ENCODE data around the gene LTBP1. TPM values are rescaled to one million over a fixed set of nuclear protein-coding genes. Genes with fewer than 3 reads are reported as not detected.

Gene LTBP1
- total RNA-seq, 2 experiments from 2014 or later, result 0.06 TPM; not detected in 1

GRCh38 chr2:33392366-33392765 lies 445.6 kb downstream of the LTBP1 start:
- no peak overlapping the region for H3K4me3 Mint-ChIP-seq
- no peaks in the 10 kb centered on the region for H3K4me1 Mint-ChIP-seq (ENCODE audit: low read depth)
- no peaks in the 10 kb centered on the region for H3K9me3 Mint-ChIP-seq
- no peak overlapping the region for H3K4me3 ChIP-seq (ENCODE audit: low read length)
- no peak overlapping the region for H3K27ac Mint-ChIP-seq
- H3K9me3 ChIP-seq (ENCODE audit: control insufficient read depth in 1 of 2, insufficient read depth in 1 of 2, low read length in 2 of 2), result no peaks in the 10 kb centered on the region
- POLR2A ChIA-PET, result no interaction called here
- intact Hi-C loops (cut with DNase I, micrococcal nuclease), result no loop called here
- no peak for TF ChIP-seq CTCF (IDR thresholded peaks at IDR 0.05)
- CTCF ChIA-PET, result no interaction called here
- no peak overlapping the region for H3K27ac ChIP-seq (ENCODE audit: low read depth in 1 of 2, low read length in 2 of 2)
- ATAC-seq (ENCODE audit: poor library complexity) (no peak), DNase-seq (no peak)
- no peaks in the 10 kb centered on the region for H3K36me3 ChIP-seq (ENCODE audit: insufficient read depth, low read length)
- H3K27me3 Mint-ChIP-seq, result no peaks in the 10 kb centered on the region
- no peaks in the 10 kb centered on the region for H3K27me3 ChIP-seq (ENCODE audit: control insufficient read depth in 1 of 2, insufficient read depth in 2 of 2, low read length in 2 of 2)
- no peaks in the 10 kb centered on the region for H3K36me3 Mint-ChIP-seq (ENCODE audit: low read depth)
- H3K4me1 ChIP-seq (ENCODE audit: insufficient read depth, low read length), result no peaks in the 10 kb centered on the region

- no peaks in the 10 kb centered on the region for H3K36me3 Mint-ChIP-seq (ENCODE audit: low read depth)
- ATAC-seq (ENCODE audit: poor library complexity) (no peak), DNase-seq (no peak)
- no peak for TF ChIP-seq CTCF (IDR thresholded peaks at IDR 0.05)
- no peaks in the 10 kb centered on the region for H3K9me3 Mint-ChIP-seq
- H3K36me3 ChIP-seq (ENCODE audit: insufficient read depth, low read length), result no peaks in the 10 kb centered on the region
- H3K27ac Mint-ChIP-seq, result no peak overlapping the region
- intact Hi-C loops (cut with DNase I, micrococcal nuclease), result no loop called here
- no peak overlapping the region for H3K27ac ChIP-seq (ENCODE audit: low read depth in 1 of 2, low read length in 2 of 2)
- H3K4me3 ChIP-seq (ENCODE audit: low read length), result no peak overlapping the region
- ChIA-PET POLR2A (interaction anchor here (1.0 kb wide), 1 partner anchor 11 kb away, joined by 3 read pairs; no protein-coding TSS in a partner anchor), CTCF (no interaction called here)
- H3K4me3 Mint-ChIP-seq, result no peak overlapping the region
- H3K27me3 ChIP-seq (ENCODE audit: control insufficient read depth in 1 of 2, insufficient read depth in 2 of 2, low read length in 2 of 2), result no peaks in the 10 kb centered on the region
- H3K27me3 Mint-ChIP-seq, result no peaks in the 10 kb centered on the region
- H3K9me3 ChIP-seq (ENCODE audit: control insufficient read depth in 1 of 2, insufficient read depth in 1 of 2, low read length in 2 of 2), result no peaks in the 10 kb centered on the region
- no peaks in the 10 kb centered on the region for H3K4me1 ChIP-seq (ENCODE audit: insufficient read depth, low read length)
- no peaks in the 10 kb centered on the region for H3K4me1 Mint-ChIP-seq (ENCODE audit: low read depth)
These were observed 448.3 kb downstream of the LTBP1 start for GRCh38 chr2:33395034-33395433.

- H3K36me3 ChIP-seq (ENCODE audit: insufficient read depth, low read length), result no peaks in the 10 kb centered on the region
- no peak overlapping the region for H3K27ac ChIP-seq (ENCODE audit: low read depth in 1 of 2, low read length in 2 of 2)
- TF ChIP-seq CTCF (IDR thresholded peaks at IDR 0.05), result peak; percentile 41
- H3K27me3 ChIP-seq (ENCODE audit: control insufficient read depth in 1 of 2, insufficient read depth in 2 of 2, low read length in 2 of 2), result no peaks in the 10 kb centered on the region
- Mint-ChIP-seq H3K4me1 (ENCODE audit: low read depth) (no peaks in the 10 kb centered on the region), H3K36me3 (ENCODE audit: low read depth) (no peaks in the 10 kb centered on the region), H3K27me3 (no peaks in the 10 kb centered on the region), H3K9me3 (no peaks in the 10 kb centered on the region), H3K27ac (no peak overlapping the region), H3K4me3 (no peak overlapping the region)
- ChIA-PET POLR2A (interaction anchor here (0.6 to 1.0 kb wide), 3 partner anchors 11 to 883 kb away, joined by 3 to 5 read pairs (median 3); no protein-coding TSS in a partner anchor), CTCF (interaction anchor here (0.6 kb wide), 1 partner anchor 11 kb away, joined by 3 read pairs; no protein-coding TSS in a partner anchor)
- no peak for ATAC-seq (ENCODE audit: poor library complexity)
- no peaks in the 10 kb centered on the region for H3K4me1 ChIP-seq (ENCODE audit: insufficient read depth, low read length)
- H3K4me3 ChIP-seq (ENCODE audit: low read length), result no peak overlapping the region
- intact Hi-C loops (cut with DNase I, micrococcal nuclease), result no loop called here
- peak in 9 of 14 experiments; percentile 8 to 54 (median 25) for DNase-seq
- no peaks in the 10 kb centered on the region for H3K9me3 ChIP-seq (ENCODE audit: control insufficient read depth in 1 of 2, insufficient read depth in 1 of 2, low read length in 2 of 2)
These were observed 449.0 kb downstream of the LTBP1 start for GRCh38 chr2:33395655-33396249.
